Testis (tissue), 2 donors: ENCODE measurements around the gene RAB1A.

Experiments used
- CTCF ChIP-seq, 3 experiments: fragments of 450-650 bp in 2 of 3; fragments of 200-600 bp in 1 of 3; sonication (generic) in 1 of 3; IDR thresholded peaks; one replicate each; pipeline ENCODE4 v1.5.1; 2016 to 2019; ENCODE audit warnings: antibody characterized with exemption in 3 of 3, mild to moderate bottlenecking in 2 of 3, moderate library complexity in 1 of 3
- POLR2A ChIP-seq: fragments of 450-650 bp; IDR thresholded peaks from one replicate; pipeline ENCODE4 v1.6.1; 2017; ENCODE audit warnings: antibody characterized with exemption, mild to moderate bottlenecking, moderate library complexity

GRCh38 chr2:65107530-65107929, 22.4 kb downstream of the RAB1A start:
- no peak for TF ChIP-seq CTCF (IDR thresholded peaks at IDR 0.05)
- no peak for TF ChIP-seq POLR2A
